HG03442 (cell line): Measurements from ENCODE around the gene EIF2S3.
"Not testable (repeated sequence)": the region's sequence is repeated elsewhere in the genome, so short reads cannot be mapped to it uniquely, and the experiment has no call there.

ENCODE experiments used
- ATAC-seq: cut with Tn5 transposase; IDR thresholded peaks from one replicate; pipeline ENCODE4 v1.9.1; 2021; ENCODE audit warnings: mild to moderate bottlenecking, moderate library complexity; ENCODE audit not compliant: unreplicated experiment

The EIF2S3 gene

DNA sequence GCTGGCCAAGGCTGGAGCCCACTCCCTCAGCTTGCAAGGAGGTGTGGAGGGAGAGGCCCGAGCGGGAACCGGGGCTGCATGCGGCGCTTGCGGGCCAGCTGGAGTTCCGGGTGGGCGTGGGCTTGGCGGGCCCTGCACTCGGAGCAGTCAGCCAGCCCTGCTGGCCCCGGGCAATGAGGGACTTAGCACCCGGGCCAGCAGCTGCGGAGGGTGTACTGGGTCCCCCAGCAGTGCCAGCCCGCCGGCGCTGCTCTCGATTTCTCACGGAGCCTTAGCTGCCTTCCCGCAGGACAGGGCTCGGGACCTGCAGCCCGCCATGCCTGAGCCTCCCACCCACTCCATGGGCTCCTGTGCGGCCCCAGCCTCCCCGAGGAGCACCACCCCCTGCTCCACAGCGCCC is 5.1 kb upstream of the EIF2S3 start:
- ATAC-seq: not testable (repeated sequence)

DNA sequence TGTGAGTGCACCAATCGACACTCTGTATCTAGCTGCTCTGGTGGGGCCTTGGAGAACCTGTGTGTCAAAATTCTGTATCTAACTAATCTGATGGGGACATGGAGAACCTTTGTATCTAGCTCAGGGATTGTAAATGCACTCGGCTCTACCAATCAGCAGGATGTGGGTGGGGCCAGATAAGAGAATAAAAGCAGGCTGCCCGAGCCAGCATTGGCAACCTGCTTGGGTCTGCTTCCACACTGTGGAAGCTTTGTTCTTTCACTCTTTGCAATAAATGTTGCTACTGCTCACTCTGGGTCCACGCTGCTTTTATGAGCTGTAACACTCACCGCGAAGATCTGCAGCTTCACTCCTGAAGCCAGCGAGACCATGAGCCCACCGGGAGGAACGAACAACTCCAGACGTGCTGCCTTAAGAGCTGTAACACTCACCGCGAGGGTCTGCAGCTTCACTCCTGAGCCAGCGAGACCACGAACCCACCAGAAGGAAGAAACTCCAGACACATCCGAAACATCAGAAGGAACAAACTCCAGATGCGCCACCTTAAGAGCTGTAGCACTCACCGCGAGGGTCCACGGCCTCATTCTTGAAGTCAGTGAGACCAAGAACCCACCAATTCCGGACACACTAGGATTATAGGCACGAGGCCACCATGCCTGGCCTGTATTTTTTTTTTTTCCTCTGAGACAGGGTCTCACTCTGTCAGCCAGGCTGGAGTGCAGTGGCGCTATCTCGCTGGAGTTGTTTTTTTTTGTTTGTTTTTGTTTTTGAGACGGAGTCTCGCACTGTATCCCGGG is 4.0 kb upstream of the EIF2S3 start:
- ATAC-seq: not testable (repeated sequence)

GRCh38 chrX:24055043-24055356 is 244 bp downstream of the EIF2S3 start:
- ATAC-seq: peak; percentile 12

- ATAC-seq: no peak
These were observed 8.7 kb downstream of the EIF2S3 start for GRCh38 chrX:24063488-24063887.

DNA sequence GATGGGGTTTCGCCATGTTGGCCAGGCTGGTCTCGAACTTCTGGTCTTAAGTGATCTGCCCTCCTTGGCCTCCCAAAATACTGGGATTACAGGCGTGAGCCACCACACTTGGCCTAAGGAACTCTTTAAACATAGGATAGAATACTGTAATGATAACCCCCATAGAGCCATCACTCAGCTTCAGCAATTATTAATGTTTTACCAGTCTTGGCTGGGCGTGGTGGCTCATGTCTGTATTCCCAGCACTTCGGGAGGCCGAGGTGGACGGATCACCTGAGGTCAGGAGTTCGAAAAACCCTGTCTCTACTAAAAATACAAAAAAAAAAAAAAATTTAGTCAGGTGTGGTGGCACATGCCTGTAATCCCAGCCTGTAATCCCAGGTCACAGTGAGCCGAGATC is 15.1 kb downstream of the EIF2S3 start:
- ATAC-seq: no peak

DNA sequence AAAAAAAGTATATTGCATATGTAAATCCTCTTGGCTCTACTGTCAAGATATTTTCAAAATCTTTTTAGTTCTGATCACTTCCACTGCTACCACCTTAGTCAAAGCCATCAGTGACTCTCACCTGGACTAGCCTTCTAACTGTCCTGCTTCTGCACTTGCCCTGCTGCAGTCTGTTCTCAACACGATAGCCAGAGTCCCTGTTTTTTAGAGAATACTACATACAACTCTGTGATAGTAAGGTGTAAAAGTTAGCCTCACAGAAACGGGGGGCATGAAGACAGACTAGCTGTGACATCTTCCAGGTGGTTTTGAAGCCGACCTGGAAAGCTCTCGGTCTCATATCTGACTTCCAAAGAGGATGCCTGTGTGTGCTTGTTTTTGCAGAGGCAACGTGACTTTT is 24.7 kb downstream of the EIF2S3 start:
- ATAC-seq: no peak

- peak; percentile 26 for ATAC-seq
These were observed 25.5 kb downstream of the EIF2S3 start for GRCh38 chrX:24080245-24080644.

DNA sequence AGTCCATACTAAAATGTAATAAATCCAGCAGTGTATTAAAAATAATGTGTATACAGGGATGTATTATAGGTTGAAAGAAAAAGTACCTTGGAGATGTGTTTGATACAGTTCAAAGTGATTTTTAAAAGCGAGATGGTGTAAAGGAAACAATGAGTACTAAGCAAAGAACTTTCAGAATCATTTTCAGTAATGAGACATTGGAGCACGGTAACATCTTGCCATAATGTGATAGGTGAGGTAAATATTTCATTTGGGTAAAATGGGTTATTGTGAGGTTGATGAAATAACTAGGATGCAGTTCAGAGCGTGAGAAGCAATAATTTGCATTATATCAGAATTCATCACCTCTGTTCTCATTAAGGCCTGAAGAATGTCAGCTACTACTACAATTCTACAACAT is 25.9 kb downstream of the EIF2S3 start:
- ATAC-seq: peak; percentile 46

GRCh38 chrX:24081661-24082154 is 27.0 kb downstream of the EIF2S3 start:
- ATAC-seq: peak; percentile 69

DNA sequence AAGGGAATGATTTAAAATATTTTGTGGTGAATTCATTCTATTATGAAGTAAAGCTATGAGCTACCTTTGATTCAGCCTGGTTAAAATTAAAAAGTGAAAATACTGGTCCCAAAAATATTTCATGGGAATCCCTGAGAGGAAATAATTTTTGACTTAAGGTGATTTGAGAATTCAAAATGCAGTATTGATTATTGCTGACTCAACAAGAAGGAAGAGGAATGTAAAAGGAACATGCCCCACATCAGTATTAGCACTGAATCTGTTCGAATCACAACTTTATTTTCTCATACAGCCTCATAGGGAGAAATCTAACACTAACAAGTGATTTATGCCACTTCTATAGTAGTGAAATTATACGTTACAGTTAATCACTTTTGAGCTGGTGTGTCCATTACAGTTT is 27.7 kb downstream of the EIF2S3 start:
- no peak for ATAC-seq

DNA sequence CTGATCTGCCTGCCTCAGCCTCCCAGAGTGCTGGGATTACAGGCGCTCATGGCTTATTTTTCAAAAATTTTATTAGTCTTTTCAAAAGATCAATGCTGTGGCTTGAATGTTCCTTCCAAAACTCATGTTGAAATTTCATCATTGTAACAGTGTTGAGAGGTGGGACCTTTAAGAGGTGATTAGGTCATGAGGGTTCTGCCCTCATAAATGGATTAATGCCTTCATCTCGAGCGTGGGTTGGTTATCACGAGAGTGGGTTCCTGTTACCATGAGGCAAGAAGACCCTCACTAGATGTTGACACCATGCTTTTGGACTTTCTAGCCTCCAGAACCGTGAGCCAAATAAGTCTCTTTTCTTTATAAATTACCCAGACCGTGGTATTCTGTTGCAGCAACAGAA is 30.3 kb downstream of the EIF2S3 start:
- ATAC-seq: no peak

DNA sequence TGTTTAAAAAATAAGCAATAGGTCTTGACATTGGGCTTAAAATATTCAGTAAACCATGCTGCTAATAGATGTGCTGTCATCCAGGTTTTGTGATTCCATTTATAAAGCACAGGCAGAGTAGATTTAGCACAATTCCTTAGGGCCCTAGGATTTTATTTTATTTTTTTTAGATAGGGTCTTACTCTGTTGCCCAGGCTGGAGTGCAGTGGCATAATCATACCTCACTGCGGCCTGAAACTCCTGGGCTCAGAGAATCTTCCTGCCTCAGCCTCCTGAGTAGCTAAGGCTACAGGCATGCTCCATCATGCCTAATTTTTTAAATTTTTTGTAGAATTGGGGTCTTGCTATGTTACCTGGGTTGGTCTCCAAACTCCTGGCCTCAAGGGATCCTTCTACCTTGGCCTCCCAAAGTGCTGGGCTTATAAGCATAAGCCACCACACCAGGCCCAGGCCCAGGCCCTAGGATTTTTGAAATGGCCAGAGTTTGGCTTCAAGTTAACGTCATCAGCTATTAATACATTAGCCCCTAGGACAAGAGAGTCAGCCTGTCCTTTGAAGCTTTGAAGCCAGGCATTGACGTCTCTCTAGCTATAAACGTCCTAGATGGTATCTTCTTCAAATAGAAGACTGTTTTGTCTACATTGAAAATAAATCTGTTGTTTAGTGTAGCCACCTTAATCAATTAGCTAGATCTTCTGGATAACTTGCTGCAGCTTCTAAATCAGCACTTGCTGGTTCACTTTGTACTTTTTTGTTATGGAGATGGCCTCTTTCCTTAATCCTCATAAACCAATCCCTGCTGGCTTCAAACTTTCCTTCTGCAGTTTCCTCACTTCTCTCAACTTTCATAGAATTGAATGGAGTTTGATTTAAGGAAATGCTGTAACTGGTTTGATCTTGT is 35.8 kb downstream of the EIF2S3 start:
- ATAC-seq: no peak

DNA sequence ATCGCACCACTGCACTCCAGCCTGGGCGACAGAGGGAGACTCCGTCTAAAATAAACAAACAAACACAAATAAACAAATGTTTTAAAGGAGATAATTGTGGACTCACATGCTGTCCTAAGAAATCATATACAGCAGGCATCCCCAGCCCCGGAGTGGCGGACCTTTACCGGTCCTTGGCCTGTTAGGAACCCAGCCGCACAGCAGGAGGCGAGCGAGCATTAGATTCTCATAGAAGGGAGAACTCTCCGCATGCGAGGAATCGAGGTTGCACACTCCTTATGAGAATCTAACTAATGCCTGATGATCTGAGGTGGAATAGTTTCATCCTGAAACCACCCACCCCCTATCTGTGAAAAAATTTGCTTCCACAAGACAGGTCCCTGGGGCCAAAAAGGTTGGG is 39.0 kb downstream of the EIF2S3 start:
- no peak for ATAC-seq

DNA sequence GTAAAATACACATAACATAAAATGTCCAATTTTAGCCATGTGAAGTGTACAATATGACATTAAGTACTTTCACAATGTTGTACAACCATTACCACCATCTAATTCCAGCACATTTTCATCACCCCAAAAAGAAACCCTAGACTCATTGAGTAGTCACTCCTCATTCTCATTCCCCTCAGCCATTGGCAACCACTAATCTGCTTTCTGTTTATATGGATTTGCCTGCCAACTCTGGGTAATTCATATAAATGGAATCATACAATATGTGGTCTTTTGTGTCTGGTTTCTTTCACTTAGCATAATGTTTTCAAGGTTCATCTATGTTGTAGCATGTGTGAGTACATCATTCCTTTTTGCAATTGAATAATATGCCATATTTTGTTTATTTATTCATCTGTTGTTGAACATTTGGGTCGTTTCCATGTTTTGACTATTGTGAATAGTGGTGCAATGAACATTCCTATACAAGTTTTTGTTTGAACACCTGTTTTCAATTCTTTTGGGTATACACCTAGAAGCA is 43.0 kb downstream of the EIF2S3 start:
- ATAC-seq: no peak

- ATAC-seq: no peak
These were observed 44.2 kb downstream of the EIF2S3 start for GRCh38 chrX:24098932-24099331.

GRCh38 chrX:24099394-24099793 is 44.6 kb downstream of the EIF2S3 start:
- no peak for ATAC-seq

DNA sequence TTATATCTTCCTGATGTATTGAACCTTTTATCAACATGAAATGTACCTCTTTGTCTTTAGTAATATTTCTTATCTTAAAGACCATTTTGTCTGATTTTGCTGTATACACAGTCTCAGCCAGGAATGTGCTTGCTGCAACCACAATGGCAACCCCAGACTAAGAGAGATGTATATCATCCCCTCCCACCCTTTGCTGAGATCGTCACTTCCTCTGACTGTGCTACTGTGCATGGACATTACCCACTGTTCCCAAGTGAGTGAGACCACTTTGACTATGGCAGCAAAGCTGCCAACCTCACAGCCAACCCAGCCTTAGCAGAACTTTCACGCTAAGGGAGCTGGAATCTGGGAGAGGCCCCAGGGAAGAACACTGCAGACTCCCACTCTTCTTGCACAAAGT is 46.0 kb downstream of the EIF2S3 start:
- no peak for ATAC-seq

GRCh38 chrX:24110069-24110468 is 55.3 kb downstream of the EIF2S3 start:
- ATAC-seq: no peak

DNA sequence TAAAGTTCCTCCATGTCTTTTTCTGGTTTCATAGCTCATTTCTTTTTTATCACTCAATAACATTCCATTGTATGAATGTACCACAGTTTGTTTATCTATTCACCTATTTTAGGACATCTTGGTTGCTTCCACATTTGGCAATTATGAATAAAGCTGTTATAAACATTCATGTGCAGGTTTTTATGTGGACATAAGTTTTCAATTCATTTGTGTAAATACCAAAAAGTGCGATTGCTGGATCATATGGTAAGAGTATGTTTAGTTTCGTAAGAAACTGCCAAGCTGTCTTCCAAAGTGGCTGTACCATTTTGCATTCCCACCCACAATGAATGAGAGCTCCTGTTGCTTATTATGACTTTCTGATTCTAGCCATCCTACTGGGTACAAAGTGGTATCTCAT is 58.4 kb downstream of the EIF2S3 start:
- no peak for ATAC-seq

- ATAC-seq: no peak
These were observed 62.5 kb downstream of the EIF2S3 start for GRCh38 chrX:24117258-24117657.

DNA sequence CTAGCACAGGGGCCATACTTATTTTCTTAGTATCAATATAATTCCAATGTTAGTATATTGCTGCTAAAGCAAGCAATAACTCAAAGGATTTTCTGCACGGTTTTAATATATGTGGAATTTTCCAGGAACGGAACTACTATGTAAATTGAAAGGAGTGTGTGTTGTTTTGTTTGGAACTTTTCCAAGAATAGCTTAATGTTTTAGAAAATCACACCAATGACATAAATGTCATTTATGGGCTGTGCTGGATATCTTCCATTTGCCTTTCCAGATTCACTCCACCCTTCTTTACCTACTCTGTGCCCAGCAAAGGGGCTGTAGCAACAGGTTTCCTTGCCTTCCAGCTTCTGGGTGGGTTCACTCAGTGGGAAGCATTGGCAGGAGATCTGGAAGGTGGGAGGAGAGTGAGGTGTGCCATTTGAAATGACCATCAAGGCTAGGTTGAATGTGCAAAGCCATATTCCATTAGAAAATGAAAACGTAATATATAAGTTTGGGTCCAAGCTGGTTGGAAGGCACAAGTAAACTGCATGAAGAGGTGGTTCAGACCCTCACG is 69.6 kb downstream of the EIF2S3 start:
- no peak for ATAC-seq
